Right lobe of liver (tissue), 4 donors: ENCODE data around the gene ULK4.

Experiments
- CTCF ChIP-seq, 4 donors: fragments of 200-600 bp in 3 of 4; fragments of 450-650 bp in 1 of 4; IDR thresholded peaks; one replicate each; pipeline versions ENCODE4 v1.5.1 to v1.8.0; 2016 to 2022; ENCODE audit warnings: antibody characterized with exemption in 4 of 4, mild to moderate bottlenecking in 2 of 4
- POLR2A ChIP-seq: fragments of 450-650 bp; IDR thresholded peaks from one replicate; pipeline ENCODE4 v1.6.1; 2017; ENCODE audit warnings: antibody characterized with exemption, mild to moderate bottlenecking
- donor health status: DM: no; HTN: no; CAD: no.
- donor health status: DM: no; HTN: no; CAD: no.
- donor health status: DM: no; HTN: yes; CAD: no.

GRCh38 chr3:41467481-41467880, 494.4 kb downstream of the ULK4 start:
- TF ChIP-seq CTCF (IDR thresholded peaks at IDR 0.05) (no peak), POLR2A (no peak)
